Erythroblast (primary cell): ENCODE results near the gene RBFOX1.

Source experiments
- GATA1 ChIP-seq: IDR thresholded peaks from 2 replicates; pipeline ENCODE4 v1.6.1; 2011; ENCODE audit warnings: low read depth, mild to moderate bottlenecking, control low read depth, low read length, moderate library complexity
- POLR2A ChIP-seq: IDR thresholded peaks from 2 replicates; pipeline ENCODE4 v1.6.1; 2011; ENCODE audit warnings: mild to moderate bottlenecking, low read length

- TF ChIP-seq POLR2A (no peak), GATA1 (no peak)
Measured at GRCh38 chr16:7612671-7613070, 280.0 kb downstream of the RBFOX1 start.
